CD14-positive monocyte (primary cell): Measurements from ENCODE around the gene IMMP2L. TPM values are rescaled to one million over a fixed set of nuclear protein-coding genes. Genes with fewer than 3 reads are reported as not detected.

Experiments
- DNase-seq, 3 donors: peaks; one replicate each; pipeline ENCODE4 v3.0.0-alpha.2; 2011 to 2022
- H2AFZ ChIP-seq: 2 replicates; pipeline ENCODE4 v1.6.0; 2012; ENCODE audit warnings: mild to moderate bottlenecking, low read depth, low read length, inconsistent platforms; ENCODE audit not compliant: insufficient read depth, poor library complexity, severe bottlenecking
- H3K27ac ChIP-seq, 2 donors: 1 replicate in 1 of 2; 2 replicates in 1 of 2; pipeline ENCODE4 v1.5.1; 2012 to 2013; ENCODE audit warnings: low read length in 2 of 2, control low read depth in 1 of 2, inconsistent platforms in 1 of 2, low read depth in 1 of 2, mild to moderate bottlenecking in 1 of 2
- H3K27me3 ChIP-seq, 2 donors: one replicate each; pipeline versions ENCODE4 v1.6.0 to v1.6.1; 2011 to 2013; ENCODE audit warnings: low read length in 2 of 2; ENCODE audit not compliant: control insufficient read depth in 2 of 2, insufficient read depth in 2 of 2
- H3K36me3 ChIP-seq, 2 donors: replicated peaks in 1 of 2; 1 replicate in 1 of 2; 2 replicates in 1 of 2; pipeline versions ENCODE4 v1.5.1 to v1.6.1; 2012 to 2013; ENCODE audit warnings: low read length in 2 of 2, control low read depth in 1 of 2, inconsistent platforms in 1 of 2, mild to moderate bottlenecking in 1 of 2; ENCODE audit not compliant: insufficient read depth in 2 of 2, control insufficient read depth in 1 of 2
- H3K4me1 ChIP-seq, 2 donors: 1 replicate in 1 of 2; 2 replicates in 1 of 2; pipeline versions ENCODE4 v1.5.1 to v1.6.1; 2012 to 2013; ENCODE audit warnings: low read length in 2 of 2, control low read depth in 1 of 2, inconsistent platforms in 1 of 2, mild to moderate bottlenecking in 1 of 2, moderate library complexity in 1 of 2; ENCODE audit not compliant: insufficient read depth in 2 of 2, control insufficient read depth in 1 of 2
- H3K4me2 ChIP-seq: replicated peaks from 2 replicates; pipeline ENCODE3; 2012; ENCODE audit warnings: low read length, moderate library complexity, mild to moderate bottlenecking; ENCODE audit not compliant: poor library complexity, severe bottlenecking; ENCODE audit errors: extremely low read depth
- H3K4me3 ChIP-seq, 3 experiments: fragments of 200-600 bp in 1 of 3; sonication (generic) in 1 of 3; replicated peaks in 1 of 3; 1 replicate in 2 of 3; 2 replicates in 1 of 3; pipeline ENCODE4 v1.5.1; 2011 to 2013; ENCODE audit warnings: low read length in 3 of 3, mild to moderate bottlenecking in 3 of 3, control low read depth in 2 of 3, low read depth in 2 of 3, inconsistent platforms in 1 of 3, moderate library complexity in 1 of 3
- H3K79me2 ChIP-seq: 2 replicates; pipeline ENCODE4 v1.6.0; 2012; ENCODE audit warnings: mild to moderate bottlenecking, control low read depth, inconsistent platforms, low read length, moderate library complexity; ENCODE audit not compliant: insufficient read depth
- H3K9ac ChIP-seq: 2 replicates; pipeline ENCODE4 v1.6.0; 2017; ENCODE audit warnings: low read length, mild to moderate bottlenecking; ENCODE audit not compliant: insufficient read depth, poor library complexity, severe bottlenecking
- H3K9me3 ChIP-seq, 2 donors: replicated peaks in 1 of 2; 1 replicate in 1 of 2; 2 replicates in 1 of 2; pipeline versions ENCODE4 v1.5.1 to v1.6.1; 2012 to 2013; ENCODE audit warnings: low read length in 2 of 2, control low read depth in 1 of 2; ENCODE audit not compliant: control insufficient read depth in 1 of 2, insufficient read depth in 1 of 2
- H4K20me1 ChIP-seq: 2 replicates; pipeline ENCODE4 v1.6.0; 2012; ENCODE audit warnings: mild to moderate bottlenecking, low read length, control low read depth, moderate library complexity; ENCODE audit not compliant: insufficient read depth
- H3K27ac Mint-ChIP-seq, 7 donors: one replicate each; pipeline ENCODE4 v1.8.0; 2020; ENCODE audit warnings: mild to moderate bottlenecking in 7 of 7, mixed read lengths in 7 of 7, moderate library complexity in 6 of 7, inconsistent platforms in 2 of 7
- H3K27me3 Mint-ChIP-seq, 3 donors: one replicate each; pipeline ENCODE4 v1.8.0; 2021 to 2022; ENCODE audit warnings: low read depth in 3 of 3, mild to moderate bottlenecking in 3 of 3, mixed read lengths in 3 of 3, moderate library complexity in 3 of 3, inconsistent platforms in 1 of 3
- H3K36me3 Mint-ChIP-seq, 2 donors: one replicate each; pipeline ENCODE4 v1.8.0; 2020; ENCODE audit warnings: mixed read lengths in 2 of 2, inconsistent platforms in 1 of 2, mild to moderate bottlenecking in 1 of 2
- H3K4me1 Mint-ChIP-seq: one replicate; pipeline ENCODE4 v1.8.0; 2020; ENCODE audit warnings: mild to moderate bottlenecking, mixed read lengths
- H3K4me3 Mint-ChIP-seq, 2 donors: one replicate each; pipeline ENCODE4 v1.8.0; 2020; ENCODE audit warnings: mild to moderate bottlenecking in 2 of 2, mixed read lengths in 2 of 2, moderate library complexity in 1 of 2
- H3K9me3 Mint-ChIP-seq, 7 donors: one replicate each; pipeline ENCODE4 v1.8.0; 2020 to 2022; ENCODE audit warnings: mixed read lengths in 7 of 7, mild to moderate bottlenecking in 6 of 7, moderate library complexity in 6 of 7, inconsistent platforms in 2 of 7
- WGBS: methylation state at CpG from one replicate; pipeline ENCODE4 v1.1.5; 2013; ENCODE audit warnings: missing lambda C conversion rate; ENCODE audit not compliant: insufficient coverage; 5-methylcytosine and 5-hydroxymethylcytosine counted together
- intact Hi-C, 2 donors: fragments of 100-400 bp; cut with micrococcal nuclease; formaldehyde crosslinking; loops; one replicate each; pipeline versions ENCODE4 v1.15.0 to v1.15.1; 2023
- polyA plus RNA-seq, 3 donors: library from polyadenylated mRNA; depleted of rRNA in 1 of 3; unstranded in 2 of 3; stranded (reverse) in 1 of 3; fragments of 300-500 nt in 2 of 3; fragments of >200 nt in 1 of 3; fragmentation: Illumina TruSeq in 2 of 3; gene quantifications; 1 replicate in 2 of 3; 2 replicates in 1 of 3; pipeline ENCODE4 v1.2.3, GENCODE V29; 2012 to 2021
- TF ChIP-seq, protein P1 (sequence below): fragments of 200-600 bp; IDR thresholded peaks from one replicate; pipeline ENCODE4 v1.8.0; 2022; ENCODE audit warnings: antibody characterized with exemption, mild to moderate bottlenecking

Gene IMMP2L
- polyA plus RNA-seq, 3 donors: 1.9 to 6.4 (median 6.2) TPM

- 100% methylated on average over 1 of the region's 4 CpGs for WGBS
- H3K27me3 ChIP-seq: no peaks in the 10 kb centered on the region
Observed at GRCh38 chr7:111240371-111240770, 321.9 kb downstream of the IMMP2L start.

DNA sequence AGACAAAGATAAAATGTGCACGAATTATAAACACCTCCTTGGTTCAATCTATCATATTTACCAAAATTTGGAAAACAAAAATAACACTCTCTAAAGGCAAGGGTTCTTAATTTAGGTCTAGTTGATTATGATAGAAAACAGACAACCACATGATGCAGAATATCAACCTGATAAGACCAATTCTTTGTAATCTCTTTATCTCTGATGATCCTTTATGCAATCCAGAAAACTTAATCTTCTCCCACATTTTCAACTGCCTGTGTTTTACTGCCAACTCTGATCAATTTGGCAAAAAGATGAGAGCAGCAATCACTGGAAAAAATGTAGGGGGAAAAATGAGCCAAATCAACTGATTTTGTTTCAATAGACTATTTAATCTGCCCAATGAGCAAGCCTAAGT is 322.9 kb downstream of the IMMP2L start:
- DNase-seq: no peak
- no peak overlapping the region for H3K27ac Mint-ChIP-seq
- Histone ChIP-seq H3K79me2 (no peaks in the 10 kb centered on the region), H2AFZ (no peak overlapping the region), H3K4me1 (no peaks in the 10 kb centered on the region), H3K4me2 (no peak overlapping the region), H4K20me1 (no peaks in the 10 kb centered on the region), H3K27me3 (no peaks in the 10 kb centered on the region), H3K4me3 (no peak overlapping the region), H3K9ac (no peak overlapping the region), H3K9me3 (no peaks in the 10 kb centered on the region), H3K27ac (no peak overlapping the region), H3K36me3 (no peaks in the 10 kb centered on the region)
- peaks cover 5% of the 10 kb centered on the region for H3K4me1 Mint-ChIP-seq
- H3K36me3 Mint-ChIP-seq: no peaks in the 10 kb centered on the region
- no peaks in the 10 kb centered on the region for H3K27me3 Mint-ChIP-seq
- TF ChIP-seq, protein P1, sequence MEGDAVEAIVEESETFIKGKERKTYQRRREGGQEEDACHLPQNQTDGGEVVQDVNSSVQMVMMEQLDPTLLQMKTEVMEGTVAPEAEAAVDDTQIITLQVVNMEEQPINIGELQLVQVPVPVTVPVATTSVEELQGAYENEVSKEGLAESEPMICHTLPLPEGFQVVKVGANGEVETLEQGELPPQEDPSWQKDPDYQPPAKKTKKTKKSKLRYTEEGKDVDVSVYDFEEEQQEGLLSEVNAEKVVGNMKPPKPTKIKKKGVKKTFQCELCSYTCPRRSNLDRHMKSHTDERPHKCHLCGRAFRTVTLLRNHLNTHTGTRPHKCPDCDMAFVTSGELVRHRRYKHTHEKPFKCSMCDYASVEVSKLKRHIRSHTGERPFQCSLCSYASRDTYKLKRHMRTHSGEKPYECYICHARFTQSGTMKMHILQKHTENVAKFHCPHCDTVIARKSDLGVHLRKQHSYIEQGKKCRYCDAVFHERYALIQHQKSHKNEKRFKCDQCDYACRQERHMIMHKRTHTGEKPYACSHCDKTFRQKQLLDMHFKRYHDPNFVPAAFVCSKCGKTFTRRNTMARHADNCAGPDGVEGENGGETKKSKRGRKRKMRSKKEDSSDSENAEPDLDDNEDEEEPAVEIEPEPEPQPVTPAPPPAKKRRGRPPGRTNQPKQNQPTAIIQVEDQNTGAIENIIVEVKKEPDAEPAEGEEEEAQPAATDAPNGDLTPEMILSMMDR: no peak
- H3K4me3 Mint-ChIP-seq: no peak overlapping the region
- intact Hi-C loops: no loop called here
- no CpG with 5 or more reads among the region's 1 CpG for WGBS
- H3K9me3 Mint-ChIP-seq: peaks cover 0 to 2% (median 0%) of the 10 kb centered on the region in 7 donors

More at GRCh38 chr7:111240371-111240770, 321.9 kb downstream of the IMMP2L start:
- Mint-ChIP-seq H3K4me3 (no peak overlapping the region), H3K9me3 (peaks cover 0 to 2% (median 0%) of the 10 kb centered on the region in 7 donors), H3K36me3 (no peaks in the 10 kb centered on the region), H3K27me3 (no peaks in the 10 kb centered on the region), H3K27ac (no peak overlapping the region), H3K4me1 (peaks cover 5% of the 10 kb centered on the region)
- no peaks in the 10 kb centered on the region for H3K36me3 ChIP-seq
- no peak overlapping the region for H3K9ac ChIP-seq
- H3K27ac ChIP-seq: no peak overlapping the region
- DNase-seq: no peak
- no peaks in the 10 kb centered on the region for H4K20me1 ChIP-seq
- intact Hi-C loops: no loop called here
- no peaks in the 10 kb centered on the region for H3K9me3 ChIP-seq
- H3K79me2 ChIP-seq: no peaks in the 10 kb centered on the region
- no peaks in the 10 kb centered on the region for H3K4me1 ChIP-seq
- TF ChIP-seq, protein P1: no peak
- no peak overlapping the region for H3K4me2 ChIP-seq
- H2AFZ ChIP-seq: no peak overlapping the region
- H3K4me3 ChIP-seq: no peak overlapping the region
